Fibroblast of skin of abdomen (primary cell): ENCODE results near the gene CHD2.
A peak's percentile ranks its signal among the peaks of the same experiment; 100 is the strongest.
"Not testable (repeated sequence)": the region's sequence is repeated elsewhere in the genome, so short reads cannot be mapped to it uniquely, and the experiment has no call there.

ENCODE experiments used
- DNase-seq: peaks from one replicate; pipeline ENCODE4 v3.0.0-alpha.2; 2013

Gene CHD2

DNA sequence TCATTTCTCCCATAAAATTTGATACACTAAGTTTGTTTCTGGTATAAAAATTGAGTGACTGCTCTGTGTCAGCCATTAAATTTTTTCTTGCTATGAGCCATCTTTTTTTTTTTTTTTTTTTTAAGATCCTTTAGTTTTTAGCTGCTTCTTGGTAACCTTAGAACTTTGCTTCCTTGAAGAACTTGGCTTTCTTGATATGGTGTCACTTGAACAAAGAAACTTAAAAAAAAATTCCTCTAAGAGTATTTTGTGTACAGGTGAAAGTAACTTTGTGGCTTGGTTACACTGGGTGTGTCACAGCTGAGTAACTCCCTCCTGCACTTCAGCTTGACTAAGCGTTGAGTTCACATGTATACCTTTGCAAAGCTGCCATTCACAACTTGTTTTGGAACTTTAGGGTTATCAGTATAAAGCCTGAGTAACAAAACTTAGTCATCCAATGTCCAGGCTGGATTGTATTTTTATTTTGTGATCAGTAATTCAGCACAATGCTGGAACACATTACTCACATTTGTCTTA lies 6.5 kb downstream of the CHD2 start:
- DNase-seq, result no peak

DNA sequence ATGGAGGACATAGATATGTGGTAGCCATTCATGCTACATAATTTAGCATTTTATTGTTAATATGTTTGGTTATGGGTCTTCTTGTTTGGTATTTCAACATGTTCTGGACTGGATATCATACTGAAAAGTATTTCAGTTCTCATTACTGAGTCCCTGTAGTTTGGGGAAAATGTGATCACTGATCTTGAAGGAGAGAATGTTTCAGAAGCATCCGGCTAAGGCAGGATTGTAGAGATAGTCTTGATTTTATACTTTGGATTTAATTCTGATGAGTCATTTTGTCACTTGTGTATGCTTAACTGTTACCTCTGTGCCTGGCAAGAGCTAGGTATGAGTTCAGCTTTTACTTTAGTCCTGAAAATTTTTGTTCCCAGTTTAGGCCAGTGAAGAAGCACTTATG lies 7.1 kb downstream of the CHD2 start:
- DNase-seq, result no peak

DNA sequence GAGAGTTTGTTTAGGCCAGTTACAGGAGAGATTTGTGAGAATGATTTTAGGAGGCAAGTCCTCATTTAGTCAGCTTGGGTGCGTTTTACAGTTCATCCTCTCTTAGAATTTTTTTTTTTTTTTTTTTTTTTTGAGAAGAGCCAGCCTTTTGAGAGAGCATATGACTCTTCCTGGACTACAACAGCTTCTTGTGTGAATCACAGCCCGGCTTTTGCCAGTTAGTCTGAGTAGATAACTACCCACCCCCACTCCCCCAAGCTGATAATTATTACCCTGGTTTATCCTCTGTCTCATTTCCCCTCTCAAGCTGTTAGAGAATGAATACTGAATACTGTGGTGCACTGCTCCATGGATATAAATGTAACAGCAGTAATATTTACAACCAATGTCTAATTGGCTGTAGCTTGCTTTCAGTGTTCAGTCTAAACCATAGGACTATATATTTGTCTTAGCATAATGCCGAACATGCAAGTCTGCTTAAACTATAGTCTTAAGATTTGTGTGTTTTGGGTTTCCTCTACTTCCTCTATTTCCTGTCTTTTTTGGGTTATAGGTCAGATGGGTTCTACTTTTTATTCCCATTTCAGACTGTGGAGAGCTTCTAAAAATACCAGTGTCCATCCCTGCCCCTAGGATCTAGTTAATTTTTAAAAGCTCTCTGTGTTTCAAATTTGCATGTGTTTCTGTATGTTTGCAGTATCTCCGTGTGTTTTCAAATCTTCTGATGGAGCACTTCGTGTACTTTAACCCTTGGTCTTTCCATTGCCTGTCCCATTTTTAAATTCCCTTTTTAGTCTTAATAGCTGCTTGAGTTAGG lies 8.0 kb downstream of the CHD2 start:
- peak; percentile 92 for DNase-seq

- no peak for DNase-seq
Observed at GRCh38 chr15:92908713-92909057, 8.6 kb downstream of the CHD2 start.

DNA sequence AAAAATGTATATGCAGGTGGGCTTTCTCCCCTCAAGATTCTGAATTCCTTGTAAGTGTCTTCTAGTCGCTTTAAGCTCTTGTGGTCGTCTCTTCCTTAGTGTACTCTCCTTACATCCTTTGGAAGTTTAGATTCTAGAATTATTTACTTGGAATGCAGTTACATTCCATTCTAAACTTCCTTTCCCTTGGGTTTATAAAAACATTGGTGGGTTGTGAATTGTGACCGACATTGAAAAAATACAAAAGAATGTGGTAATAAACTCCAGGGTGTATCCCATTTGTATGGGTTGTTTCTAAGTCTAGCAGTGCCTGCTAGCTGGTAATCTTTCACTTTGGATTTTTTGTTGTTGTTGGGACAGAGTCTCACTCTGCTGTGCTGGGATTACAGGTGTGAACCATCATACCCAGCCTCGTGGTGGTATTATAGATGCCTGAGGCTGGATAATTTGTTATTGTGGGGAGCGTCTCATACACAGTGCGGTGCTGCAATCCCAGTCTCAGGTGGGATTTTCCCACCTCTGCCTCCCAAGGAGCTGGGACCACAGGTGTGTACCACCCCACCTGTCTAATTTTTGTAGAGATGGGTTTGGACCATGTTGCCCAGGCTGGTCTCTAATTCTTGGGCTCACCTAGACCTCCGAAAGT lies 9.1 kb downstream of the CHD2 start:
- peak; percentile 80 for DNase-seq

DNA sequence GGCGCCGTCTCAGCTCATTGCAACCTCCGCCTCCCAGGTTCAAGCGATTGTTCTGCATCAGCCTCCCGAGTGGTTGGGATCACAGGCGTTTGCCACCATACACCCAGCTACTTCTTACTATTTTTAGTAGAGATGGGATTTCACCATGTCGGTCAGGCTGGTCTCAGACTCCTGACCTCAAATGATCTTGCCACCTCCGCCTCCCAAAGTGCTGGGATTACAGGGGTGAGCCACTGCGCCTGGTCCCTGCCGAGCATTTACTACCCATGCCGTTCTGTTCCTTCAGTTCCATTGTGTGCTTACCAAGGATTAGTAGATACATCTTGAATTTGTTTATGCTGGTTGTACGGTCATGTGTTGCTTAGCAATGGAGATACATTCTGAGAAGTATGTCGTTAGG lies 10.3 kb downstream of the CHD2 start:
- DNase-seq, result no peak

- no peak for DNase-seq
Observed at GRCh38 chr15:92914103-92914499, 14.0 kb downstream of the CHD2 start.

DNA sequence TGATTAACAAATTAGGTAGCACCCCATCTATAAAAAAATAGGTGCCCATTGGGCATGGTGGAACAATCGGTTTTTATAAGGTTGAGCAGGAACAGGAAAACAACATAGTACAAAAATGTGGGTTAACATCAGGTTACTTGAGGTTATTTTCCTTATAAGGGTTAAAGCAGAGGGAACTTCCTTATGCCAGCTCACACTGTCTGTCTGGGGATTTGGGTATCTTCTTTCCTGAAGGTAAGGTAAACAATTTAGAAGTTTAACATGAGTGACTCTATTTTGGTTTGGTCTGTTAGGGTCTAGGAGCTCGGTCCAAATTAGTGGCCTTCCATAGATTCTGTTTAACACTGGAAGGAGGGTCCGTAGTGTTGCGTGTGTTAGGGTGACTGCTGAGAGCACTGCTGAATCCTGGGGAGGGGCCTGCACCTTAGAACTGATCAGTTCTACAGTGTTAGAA lies 14.7 kb downstream of the CHD2 start:
- no peak for DNase-seq

- peak; percentile 16 for DNase-seq
Observed at GRCh38 chr15:92915766-92916435, 15.8 kb downstream of the CHD2 start.

DNA sequence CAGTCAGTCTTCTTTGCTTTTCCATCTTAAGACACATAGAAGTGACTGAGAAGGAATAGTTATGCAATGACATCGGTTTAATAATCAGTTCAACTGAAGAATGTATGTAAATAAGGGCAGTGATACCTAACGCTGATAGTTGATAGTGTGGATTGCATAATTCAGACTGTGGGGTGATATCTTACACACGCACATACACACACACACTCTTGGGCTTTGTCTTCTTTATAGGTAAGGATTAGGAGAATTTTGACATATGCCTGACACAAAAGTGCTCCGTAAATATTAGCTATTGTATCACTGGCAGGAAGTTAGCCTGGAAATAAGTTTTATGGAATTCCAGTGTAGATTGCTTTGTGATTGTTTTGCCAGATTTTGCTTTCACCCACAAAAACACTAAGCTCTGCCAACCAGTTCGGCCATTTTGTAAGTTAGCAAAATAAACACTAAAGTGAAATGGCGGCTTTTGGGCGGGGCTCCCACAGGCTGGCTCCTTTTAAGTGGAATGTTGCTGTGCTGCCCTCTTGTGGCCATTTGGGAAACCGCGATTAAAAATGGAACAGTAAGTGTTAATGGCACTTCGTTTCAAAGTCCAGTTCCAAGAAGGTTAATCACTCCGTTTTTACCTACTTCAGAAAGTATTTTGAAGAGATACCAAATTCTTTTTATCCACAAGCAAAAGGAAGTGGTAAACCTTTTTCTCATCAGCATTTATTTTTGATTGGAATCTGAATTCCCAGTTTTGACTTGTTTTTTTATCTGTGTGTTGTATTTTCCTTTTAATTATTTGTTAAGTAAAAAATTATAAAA lies 17.7 kb downstream of the CHD2 start:
- DNase-seq, result peak; percentile 91

DNA sequence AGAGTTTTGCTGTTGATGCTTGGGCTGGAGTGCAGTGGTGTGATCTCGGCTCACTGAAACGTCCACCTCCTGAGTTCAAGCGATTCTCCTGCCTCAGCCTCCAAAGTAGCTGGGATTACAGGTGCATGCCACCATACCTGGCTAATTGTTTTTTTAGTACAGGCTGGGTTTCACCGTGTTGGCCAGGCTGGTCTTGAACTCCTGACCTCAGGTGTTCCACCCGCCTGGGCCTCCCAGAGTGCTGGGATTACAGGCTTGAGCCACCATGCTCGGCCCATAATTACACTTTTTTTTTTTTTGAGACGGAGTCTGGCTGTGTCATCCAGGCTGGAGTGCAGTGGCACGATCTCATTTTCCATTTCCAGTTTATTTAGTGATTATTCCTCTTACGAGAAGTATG lies 18.8 kb downstream of the CHD2 start:
- DNase-seq, result not testable (repeated sequence)

- no peak for DNase-seq
Observed at GRCh38 chr15:92920595-92921161, 20.6 kb downstream of the CHD2 start.

DNA sequence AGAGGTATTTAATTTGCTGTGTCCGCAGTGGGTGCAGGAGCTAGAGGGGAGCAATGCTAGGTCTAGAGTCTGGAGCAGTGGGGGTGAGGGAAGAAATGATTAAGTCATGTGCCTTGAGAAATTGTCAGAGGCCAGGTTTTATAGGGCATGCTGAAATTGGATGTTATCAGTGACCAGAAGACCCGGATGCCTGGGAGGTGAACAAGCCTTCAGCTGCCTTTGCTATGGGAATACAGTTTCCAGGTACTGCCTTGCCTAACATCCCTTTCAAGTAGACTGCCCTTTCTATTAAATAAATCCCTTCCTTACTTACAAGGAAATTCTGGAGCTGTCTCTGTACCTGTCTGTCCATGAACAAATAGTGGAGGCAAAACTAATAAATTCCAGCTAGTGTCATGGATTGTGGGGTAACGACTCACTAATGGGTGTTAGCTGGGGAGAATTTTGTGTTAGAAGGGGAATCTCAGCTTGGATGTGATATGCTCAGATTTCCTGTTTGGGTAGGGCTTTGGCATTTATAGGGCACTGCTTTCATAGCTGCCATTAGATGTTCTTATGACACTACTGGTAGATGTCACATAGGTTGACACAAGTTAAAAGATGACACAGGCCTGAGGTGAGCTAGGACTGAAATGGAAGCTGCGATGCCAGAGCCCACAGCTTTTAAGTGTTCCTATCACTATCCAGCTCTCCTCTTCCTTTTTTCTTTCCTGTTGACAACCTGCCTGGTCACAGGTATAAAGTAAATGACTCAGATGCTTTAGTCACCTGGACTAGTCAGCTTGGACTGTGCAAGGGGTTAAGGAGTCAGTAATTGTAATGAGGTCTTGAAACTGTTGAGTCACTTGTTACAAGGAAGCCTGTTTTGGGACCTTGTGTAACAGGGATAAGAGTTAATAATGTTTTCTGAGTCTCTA lies 21.3 kb downstream of the CHD2 start:
- peak; percentile 30 for DNase-seq

DNA sequence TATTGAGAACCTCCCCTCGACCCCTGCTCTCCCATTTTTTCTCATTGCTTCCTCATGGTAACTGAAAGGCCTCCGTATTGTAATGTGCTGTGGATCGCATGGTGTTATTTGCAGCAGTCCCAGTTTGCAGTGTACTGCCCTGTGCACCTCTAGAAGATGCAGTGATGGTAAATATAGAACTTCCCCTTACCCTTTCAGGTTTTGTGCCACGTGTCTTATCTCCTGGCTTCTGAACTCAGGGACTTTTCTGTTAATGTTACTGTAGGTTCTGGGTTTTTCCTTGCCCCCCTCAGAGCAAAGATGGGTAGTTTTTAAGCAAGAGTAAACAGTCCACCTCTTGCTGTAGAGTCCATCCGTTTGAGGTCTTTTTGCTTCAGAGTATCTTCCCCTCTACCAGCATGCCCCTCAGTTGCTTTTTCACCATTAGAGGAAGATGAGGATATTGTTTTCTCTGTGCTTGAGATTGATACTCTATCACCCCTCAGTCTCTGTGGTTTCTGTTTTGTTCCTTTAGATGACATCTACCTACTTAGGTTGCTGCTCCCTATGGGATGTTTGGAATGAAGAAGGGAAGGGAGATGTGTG lies 22.4 kb downstream of the CHD2 start:
- DNase-seq, result no peak

- no peak for DNase-seq
Observed at GRCh38 chr15:92924216-92924615, 24.1 kb downstream of the CHD2 start.

- DNase-seq, result no peak
Observed at GRCh38 chr15:92925454-92925853, 25.3 kb downstream of the CHD2 start.

DNA sequence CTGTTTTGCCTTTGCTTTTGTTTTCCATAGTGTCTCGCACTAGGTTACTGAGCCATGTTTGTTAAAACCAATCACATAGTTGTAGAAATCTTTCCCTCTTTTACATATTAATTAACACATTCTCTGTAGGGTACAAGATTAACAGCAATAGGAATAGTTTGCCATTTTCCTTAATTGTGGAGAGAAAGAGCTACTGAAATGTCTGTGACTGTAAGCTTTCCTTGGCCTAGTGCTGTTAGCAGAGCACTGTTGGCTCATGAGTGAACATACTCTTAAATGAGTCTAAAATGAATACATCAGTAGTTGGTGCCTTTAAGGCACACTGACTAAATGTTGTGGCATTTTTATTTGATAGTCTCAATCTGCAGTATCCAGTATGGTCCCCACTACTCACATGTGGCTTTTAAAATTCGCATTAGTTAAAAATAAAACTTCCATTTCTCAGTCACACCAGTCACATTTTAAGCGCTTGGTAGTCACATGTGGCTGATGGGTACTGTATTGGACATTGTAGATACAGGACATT lies 28.2 kb downstream of the CHD2 start:
- no peak for DNase-seq

DNA sequence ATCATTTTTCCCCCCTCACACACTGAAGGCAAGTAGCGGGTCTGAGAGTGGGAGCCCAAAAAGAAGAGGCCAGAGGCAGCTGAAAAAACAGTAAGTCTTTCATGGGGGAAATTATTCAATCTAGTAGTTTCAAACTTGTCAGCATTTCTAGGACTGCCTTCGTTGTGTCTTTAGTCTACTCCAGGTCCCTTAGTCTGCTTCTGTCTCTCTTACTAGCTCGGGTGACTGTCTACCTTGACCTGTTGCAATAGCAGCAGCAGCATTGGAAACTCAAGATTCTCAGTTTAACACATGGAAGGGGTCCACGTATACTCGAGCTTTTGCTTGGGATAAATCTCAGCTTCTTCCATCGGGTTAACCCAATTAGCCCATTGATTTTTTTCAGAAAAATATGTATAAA lies 28.9 kb downstream of the CHD2 start:
- no peak for DNase-seq

DNA sequence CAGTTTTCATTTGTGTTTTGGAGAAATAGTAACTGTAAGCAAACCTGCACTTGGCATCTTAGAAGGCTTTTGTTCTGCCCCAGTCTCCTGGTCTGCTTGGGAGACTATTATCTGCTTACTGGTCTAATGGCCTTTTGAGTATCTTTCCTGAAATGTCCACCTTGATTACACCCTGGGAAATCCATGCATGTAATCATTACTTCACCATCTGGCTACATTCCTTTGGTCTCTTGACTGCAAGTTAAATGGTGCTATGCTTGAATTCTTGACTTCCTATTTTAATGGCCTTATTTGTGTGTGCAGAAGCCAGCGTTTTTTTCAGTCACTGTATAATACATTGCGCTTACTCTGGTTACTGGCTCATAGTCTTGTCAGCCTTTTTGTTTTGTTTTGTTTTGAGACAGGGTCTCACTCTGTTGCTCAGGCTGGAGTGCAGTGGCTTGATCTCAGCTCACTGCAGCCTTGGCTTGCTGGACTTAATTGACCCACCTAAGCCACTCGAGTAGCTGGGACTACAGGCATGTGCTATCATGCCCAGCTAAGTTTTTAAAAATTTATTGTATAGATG lies 30.0 kb downstream of the CHD2 start:
- DNase-seq, result peak; percentile 55

- peak; percentile 94 for DNase-seq
Observed at GRCh38 chr15:92930776-92931175, 30.7 kb downstream of the CHD2 start.
